Natural killer cell (primary cell): ENCODE results near the gene OR4A5. TPM values are rescaled to one million over a fixed set of nuclear protein-coding genes. Genes with fewer than 3 reads are reported as not detected.
"Not testable (repeated sequence)": the region's sequence is repeated elsewhere in the genome, so short reads cannot be mapped to it uniquely, and the experiment has no call there.

Experiments used
- ATAC-seq, 3 donors: fragments of 150-1000 bp in 2 of 3; fragments of 200-7000 bp in 1 of 3; cut with Tn5 transposase; 1 replicate in 1 of 3; 2 replicates in 2 of 3; pipeline ENCODE4 v1.10.0; 2021; ENCODE audit warnings: mild to moderate bottlenecking in 2 of 3, moderate library complexity in 2 of 3
- DNase-seq, 2 donors: peaks; one replicate each; pipeline versions ENCODE4 v3.0.0 to v3.0.0-alpha.2; 2013 to 2021; ENCODE audit warnings: mixed read lengths in 1 of 2
- H3K27ac ChIP-seq: one replicate; pipeline ENCODE4 v1.5.1; 2013; ENCODE audit warnings: mild to moderate bottlenecking, low read length
- H3K27me3 ChIP-seq: one replicate; pipeline ENCODE4 v1.6.1; 2013; ENCODE audit warnings: low read length; ENCODE audit not compliant: control insufficient read depth, insufficient read depth
- H3K36me3 ChIP-seq: one replicate; pipeline ENCODE4 v1.6.1; 2013; ENCODE audit warnings: low read length; ENCODE audit not compliant: control insufficient read depth, insufficient read depth
- H3K4me1 ChIP-seq: one replicate; pipeline ENCODE4 v1.6.1; 2013; ENCODE audit warnings: low read length; ENCODE audit not compliant: control insufficient read depth, insufficient read depth
- H3K4me3 ChIP-seq: one replicate; pipeline ENCODE4 v1.5.1; 2013; ENCODE audit warnings: low read length
- H3K9me3 ChIP-seq: one replicate; pipeline ENCODE4 v1.6.1; 2013; ENCODE audit warnings: low read length; ENCODE audit not compliant: control insufficient read depth, insufficient read depth
- H3K27ac Mint-ChIP-seq, 2 donors: one replicate each; pipeline ENCODE4 v1.8.0; 2022; ENCODE audit warnings: mild to moderate bottlenecking in 2 of 2, mixed read lengths in 2 of 2, moderate library complexity in 1 of 2
- H3K27me3 Mint-ChIP-seq, 2 donors: one replicate each; pipeline ENCODE4 v1.8.0; 2022; ENCODE audit warnings: low read depth in 2 of 2, mixed read lengths in 2 of 2
- H3K36me3 Mint-ChIP-seq: one replicate; pipeline ENCODE4 v1.8.0; 2022; ENCODE audit warnings: mixed read lengths
- H3K4me1 Mint-ChIP-seq, 2 donors: one replicate each; pipeline ENCODE4 v1.8.0; 2022; ENCODE audit warnings: mixed read lengths in 2 of 2
- H3K4me3 Mint-ChIP-seq: one replicate; pipeline ENCODE4 v1.8.0; 2022; ENCODE audit warnings: mild to moderate bottlenecking, moderate library complexity, mixed read lengths
- H3K9me3 Mint-ChIP-seq, 2 donors: one replicate each; pipeline ENCODE4 v1.8.0; 2022; ENCODE audit warnings: mixed read lengths in 2 of 2
- WGBS: methylation state at CpG from one replicate; pipeline ENCODE4 v1.1.7; 2013; ENCODE audit warnings: missing lambda C conversion rate; ENCODE audit not compliant: insufficient coverage; 5-methylcytosine and 5-hydroxymethylcytosine counted together
- intact Hi-C: fragments of 100-400 bp; cut with micrococcal nuclease; formaldehyde crosslinking; loops from one replicate; pipeline ENCODE4 v1.14.2; 2022
- total RNA-seq, 4 donors: library from RNA; stranded (reverse); fragments of 120-200 nt in 1 of 4; gene quantifications; one replicate each; pipeline versions ENCODE4 v1.2.3 to v1.2.4, GENCODE V29; 2013 to 2022

OR4A5 gene
- total RNA-seq, result not detected
- not detected for total RNA-seq (2013)

DNA sequence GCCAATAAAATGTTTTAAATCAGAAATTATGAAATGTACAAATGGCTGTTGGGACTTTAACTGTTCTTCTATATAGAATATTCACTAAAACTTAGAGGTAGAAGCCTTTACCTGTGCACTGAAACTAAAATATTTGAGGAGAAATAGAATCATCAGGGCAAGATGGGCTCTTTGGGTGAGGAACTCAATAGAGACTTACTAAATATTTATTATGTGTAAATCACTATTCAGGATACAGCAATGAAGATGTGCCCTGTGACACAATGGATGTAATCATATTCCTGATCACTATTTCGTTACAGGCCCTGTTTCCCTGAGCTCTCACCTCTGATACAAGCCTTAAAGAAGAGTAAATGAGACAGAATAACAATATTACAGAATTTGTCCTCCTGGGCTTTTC lies at the start of gene OR4A5:
Gene OR4A5 (plus strand): TSS at position 301 of the 400 bp plus-strand sequence. CDS start 53 bp downstream, at position 354.
- H3K36me3 ChIP-seq, ATAC-seq, H3K36me3 Mint-ChIP-seq, H3K27me3 ChIP-seq, H3K4me3 ChIP-seq, H3K27ac Mint-ChIP-seq, H3K4me3 Mint-ChIP-seq, H3K9me3 ChIP-seq, H3K27me3 Mint-ChIP-seq, H3K27ac ChIP-seq, DNase-seq, intact Hi-C loops, H3K4me1 Mint-ChIP-seq, H3K4me1 ChIP-seq: not testable (repeated sequence)
- 0% methylated on average over 1 of the region's 1 CpG for WGBS
- peaks cover 17 to 38% of the 10 kb centered on the region in 2 donors for H3K9me3 Mint-ChIP-seq

GRCh38 chr11:54720094-54720493 lies 13.5 kb downstream of the OR4A5 start:
- H3K4me1 ChIP-seq, H3K4me1 Mint-ChIP-seq, DNase-seq, H3K4me3 ChIP-seq, H3K9me3 ChIP-seq, H3K27me3 ChIP-seq, H3K27me3 Mint-ChIP-seq, ATAC-seq, H3K36me3 ChIP-seq, intact Hi-C loops, H3K4me3 Mint-ChIP-seq, H3K27ac Mint-ChIP-seq, H3K27ac ChIP-seq: not testable (repeated sequence)
- peaks cover 17% of the 10 kb centered on the region for H3K36me3 Mint-ChIP-seq
- WGBS, result 73% methylated on average over 5 of the region's 5 CpGs
- peaks cover 7 to 21% of the 10 kb centered on the region in 2 donors for H3K9me3 Mint-ChIP-seq

Other genes with a start within 250 kb of the OR4A5 start
- gene OR4C46, start 102.8 kb upstream of the OR4A5 start, total RNA-seq, result not detected